Ovary (tissue), 9 donors: ENCODE data around the gene TMEM221. TPM values are rescaled to one million over a fixed set of nuclear protein-coding genes. Genes with fewer than 3 reads are reported as not detected.

Experiments
- DNase-seq, 5 donors: peaks; one replicate each; pipeline ENCODE4 v3.0.0-alpha.2; 2019 to 2020
- H3K27ac ChIP-seq, 2 donors: fragments of 200-600 bp; one replicate each; pipeline versions ENCODE4 v1.5.1 to v1.8.0; 2019 to 2022
- H3K27me3 ChIP-seq: fragments of 200-600 bp; one replicate; pipeline ENCODE4 v1.8.0; 2022
- H3K36me3 ChIP-seq: fragments of 200-600 bp; sonication (generic); one replicate; pipeline ENCODE4 v1.5.1; 2019
- H3K4me1 ChIP-seq: one replicate; pipeline ENCODE4 v1.8.1; 2013; ENCODE audit warnings: mild to moderate bottlenecking, moderate library complexity; ENCODE audit not compliant: insufficient read depth
- H3K4me3 ChIP-seq: fragments of 200-600 bp; sonication (generic); one replicate; pipeline ENCODE4 v1.5.1; 2017
- H3K9me3 ChIP-seq, 2 donors: fragments of 200-600 bp in 1 of 2; sonication (generic) in 1 of 2; one replicate each; pipeline versions ENCODE4 v1.5.1 to v1.8.1; 2013 to 2019; ENCODE audit warnings: mild to moderate bottlenecking in 1 of 2, moderate library complexity in 1 of 2
- CTCF ChIP-seq, 3 donors: fragments of 450-650 bp in 2 of 3; fragments of 200-600 bp in 1 of 3; IDR thresholded peaks; one replicate each; pipeline versions ENCODE4 v1.5.1 to v1.8.0; 2016 to 2022; ENCODE audit warnings: antibody characterized with exemption in 3 of 3, mild to moderate bottlenecking in 1 of 3
- EP300 ChIP-seq: sonication (generic); formaldehyde crosslinking; IDR thresholded peaks from one replicate; pipeline ENCODE4 v1.6.1; 2017; ENCODE audit warnings: antibody characterized with exemption
- POLR2A ChIP-seq: fragments of 450-650 bp; IDR thresholded peaks from one replicate; pipeline ENCODE4 v1.6.1; 2017; ENCODE audit warnings: antibody characterized with exemption, mild to moderate bottlenecking, moderate library complexity
- WGBS, 3 donors: extraction: QIAGEN DNeasy Blood & Tissue Kit in 1 of 3; methylation state at CpG; one replicate each; pipeline versions ENCODE4 v1.1.5 to v1.1.7; 2013 to 2017; 5-methylcytosine and 5-hydroxymethylcytosine counted together
- intact Hi-C, 4 donors: fragments of 100-400 bp; cut with DNase I; formaldehyde crosslinking; loops; one replicate each; pipeline versions ENCODE4 v1.11.0 to v1.15.1; 2022 to 2023
- polyA plus RNA-seq, 2 donors: library from polyadenylated mRNA; stranded (reverse); fragments of 200-250 nt in 1 of 2; fragments of 350-450 nt in 1 of 2; fragmentation: Illumina TruSeq in 1 of 2; extraction: RNeasy Lipid Tissue Mini Kit (QIAGEN cat#74804) in 1 of 2; gene quantifications; one replicate each; pipeline ENCODE4 v1.2.3, GENCODE V29; 2013 to 2014
- total RNA-seq, 7 donors: library from RNA; depleted of rRNA in 2 of 7; stranded (reverse); fragments of >200 nt in 2 of 7; fragmentation: NEBNext Ultra II Directional in 3 of 7; extraction: Animal tissue kit (Norgen Biotek cat#: 25700) in 3 of 7; gene quantifications; one replicate each; pipeline versions ENCODE4 v1.1.0 to v1.2.4, GENCODE V29; 2016 to 2023
- donor health status: DM: no; HTN: no; CAD: no; lungs with moderate emphysema.
- donor health status: DM: no; HTN: no; CAD: no.
- donor health status: Bipolar disorder and iron deficiency.
- donor health status: DM: yes; HTN: yes; CAD: no.
- donor health status: DM: no; HTN: no; CAD: no.
- donor health status: DM: yes; HTN: yes; CAD: no.

TMEM221 gene
- total and polyA plus RNA-seq, 9 donors = 1.4 to 14.1 (median 6.5) TPM

GRCh38 chr19:17401628-17402027, 46.8 kb downstream of the TMEM221 start:
- no peaks in the 10 kb centered on the region for H3K36me3 ChIP-seq
- H3K27me3 ChIP-seq = no peaks in the 10 kb centered on the region
- WGBS, 3 donors = 82 to 87% (median 84%) methylated on average over 6 of the region's 6 CpGs
- H3K4me3 ChIP-seq = no peak overlapping the region
- H3K9me3 ChIP-seq = no peaks in the 10 kb centered on the region
- H3K4me1 ChIP-seq = peaks cover 11% of the 10 kb centered on the region
- no peak overlapping the region for H3K27ac ChIP-seq
- intact Hi-C loops = no loop called here
- no peak for DNase-seq
- TF ChIP-seq CTCF (IDR thresholded peaks at IDR 0.05) (no peak), EP300 (no peak)

GRCh38 chr19:17398902-17399527, 49.5 kb downstream of the TMEM221 start:
- WGBS, 3 donors = 55 to 58% (median 55%) methylated on average over 8 of the region's 8 CpGs
- intact Hi-C loops = loop anchor here in 1 of 4 donors (10.0 kb wide), 1 partner anchor 66 kb away; the partner anchor contains the start of gene NXNL1
- no peak for TF ChIP-seq POLR2A
- no peak for TF ChIP-seq EP300
- no peak for TF ChIP-seq CTCF (IDR thresholded peaks at IDR 0.05)

GRCh38 chr19:17394891-17395415, 53.5 kb downstream of the TMEM221 start:
- H3K4me1 ChIP-seq = peaks cover 11% of the 10 kb centered on the region
- DNase-seq = peak; percentile 64 to 77 (median 73)
- H3K36me3 ChIP-seq = no peaks in the 10 kb centered on the region
- no peak overlapping the region for H3K27ac ChIP-seq
- H3K9me3 ChIP-seq = no peaks in the 10 kb centered on the region
- H3K27me3 ChIP-seq = no peaks in the 10 kb centered on the region
- WGBS, 3 donors = 25 to 52% (median 45%) methylated on average over 19 of the region's 19 CpGs
- H3K4me3 ChIP-seq = no peak overlapping the region
- intact Hi-C loops = loop anchor here in 3 of 4 donors (5.0 to 10.0 kb wide), 2 partner anchors 70 to 72 kb away; partner anchors contain the start of gene NXNL1 (in 1 of the 3)
- TF ChIP-seq CTCF (IDR thresholded peaks at IDR 0.05) = peak; percentile 10 to 66 (median 56)
- no peak for TF ChIP-seq EP300
- TF ChIP-seq POLR2A = no peak

More at GRCh38 chr19:17398902-17399527, 49.5 kb downstream of the TMEM221 start:
- no peaks in the 10 kb centered on the region for H3K27me3 ChIP-seq
- no peaks in the 10 kb centered on the region for H3K36me3 ChIP-seq
- no peak for DNase-seq
- H3K4me3 ChIP-seq = no peak overlapping the region
- peaks cover 5% of the 10 kb centered on the region for H3K4me1 ChIP-seq
- no peak overlapping the region for H3K27ac ChIP-seq
- H3K9me3 ChIP-seq = no peaks in the 10 kb centered on the region

GRCh38 chr19:17393914-17394313, 54.6 kb downstream of the TMEM221 start, which contains the start of gene CCDC194:
TSS of gene CCDC194 (minus strand) at chr19:17394196. CDS start at chr19:17394158, 38 bp downstream.
- H3K36me3 ChIP-seq = no peaks in the 10 kb centered on the region
- peak in 4 of 5 donors; percentile 53 to 71 (median 62) for DNase-seq
- intact Hi-C loops = loop anchor here in 3 of 4 donors (5.0 to 10.0 kb wide), 2 partner anchors 71 to 73 kb away; partner anchors contain the start of gene NXNL1 (in 1 of the 3)
- H3K9me3 ChIP-seq = no peaks in the 10 kb centered on the region
- H3K27ac ChIP-seq = peak within 1 kb of the TSS in 1 of 2 donors; percentile 28
- TF ChIP-seq POLR2A (peak; percentile 17), CTCF (IDR thresholded peaks at IDR 0.05) (no peak)
- H3K4me1 ChIP-seq = peaks cover 11% of the 10 kb centered on the region
- WGBS, 3 donors = 3 to 36% (median 5%) methylated on average over 39 to 41 of the region's 41 CpGs
- no peak within 1 kb of the TSS for H3K4me3 ChIP-seq
- no peaks in the 10 kb centered on the region for H3K27me3 ChIP-seq
